ENCODE measurements around the gene URB2.
"Not testable (repeated sequence)": the region's sequence is repeated elsewhere in the genome, so short reads cannot be mapped to it uniquely, and the experiment has no call there.

Gene URB2

GRCh38 chr1:229625915-229626831, at the start of gene URB2, which contains the start of gene TAF5L:
Gene URB2 (plus strand): TSS chr1:229626247. CDS start chr1:229627634, 1,387 bp downstream.
Gene TAF5L (minus strand): TSS chr1:229626122. CDS start chr1:229614482, 11,640 bp downstream.
- peak; percentile 93 for DNase-seq

- DNase-seq = peak; percentile 33
Observed at GRCh38 chr1:229578168-229579058, 47.6 kb upstream of the URB2 start.

GRCh38 chr1:229579059-229579673, 46.9 kb upstream of the URB2 start:
- DNase-seq = peak; percentile 46

GRCh38 chr1:229581485-229581884, 44.6 kb upstream of the URB2 start:
- DNase-seq = no peak

GRCh38 chr1:229582011-229582694, 43.9 kb upstream of the URB2 start:
- no peak for DNase-seq

GRCh38 chr1:229582715-229583114, 43.3 kb upstream of the URB2 start:
- DNase-seq = no peak

- no peak for DNase-seq
Observed at GRCh38 chr1:229585338-229585737, 40.7 kb upstream of the URB2 start.

GRCh38 chr1:229590119-229590518, 35.9 kb upstream of the URB2 start:
- DNase-seq = no peak

- no peak for DNase-seq
Observed at GRCh38 chr1:229593800-229594199, 32.2 kb upstream of the URB2 start.

GRCh38 chr1:229594227-229595008, 31.6 kb upstream of the URB2 start:
- DNase-seq = no peak

- DNase-seq = not testable (repeated sequence)
Observed at GRCh38 chr1:229595876-229596275, 30.2 kb upstream of the URB2 start.

GRCh38 chr1:229596925-229597699, 28.9 kb upstream of the URB2 start:
- DNase-seq = no peak

GRCh38 chr1:229597877-229598276, 28.2 kb upstream of the URB2 start:
- no peak for DNase-seq

- peak; percentile 22 for DNase-seq
Observed at GRCh38 chr1:229599218-229599954, 26.7 kb upstream of the URB2 start.

- DNase-seq = no peak
Observed at GRCh38 chr1:229600229-229600628, 25.8 kb upstream of the URB2 start.

GRCh38 chr1:229603371-229604005, 22.6 kb upstream of the URB2 start:
- no peak for DNase-seq

- no peak for DNase-seq
Observed at GRCh38 chr1:229607370-229607769, 18.7 kb upstream of the URB2 start.

GRCh38 chr1:229608590-229608989, 17.5 kb upstream of the URB2 start:
- DNase-seq = no peak

- no peak for DNase-seq
Observed at GRCh38 chr1:229613938-229614337, 12.1 kb upstream of the URB2 start.

- DNase-seq = no peak
Observed at GRCh38 chr1:229614701-229615100, 11.3 kb upstream of the URB2 start.

All from hematopoietic multipotent progenitor cell treated with erythropoietin and hydrocortisone succinate and interleukin-3 and kit ligand, for 6 days (in vitro differentiated cells).